Umbilical cord (tissue), 2 donors: ENCODE data around the gene HOXD4. TPM values are rescaled to one million over a fixed set of nuclear protein-coding genes. Genes with fewer than 3 reads are reported as not detected.

Source experiments
- DNase-seq: peaks from one replicate; pipeline ENCODE4 v3.0.0-alpha.2; 2015; ENCODE audit warnings: low spot score
- total RNA-seq: library from RNA; depleted of rRNA; stranded (reverse); fragments of >200 nt; gene quantifications from one replicate; pipeline ENCODE4 v1.2.3, GENCODE V29; 2014; ENCODE audit warnings: low replicate concordance; ENCODE audit not compliant: insufficient read depth

Gene HOXD4
- total RNA-seq, 1 donor from 2014 or later, result 2.4 TPM

DNA sequence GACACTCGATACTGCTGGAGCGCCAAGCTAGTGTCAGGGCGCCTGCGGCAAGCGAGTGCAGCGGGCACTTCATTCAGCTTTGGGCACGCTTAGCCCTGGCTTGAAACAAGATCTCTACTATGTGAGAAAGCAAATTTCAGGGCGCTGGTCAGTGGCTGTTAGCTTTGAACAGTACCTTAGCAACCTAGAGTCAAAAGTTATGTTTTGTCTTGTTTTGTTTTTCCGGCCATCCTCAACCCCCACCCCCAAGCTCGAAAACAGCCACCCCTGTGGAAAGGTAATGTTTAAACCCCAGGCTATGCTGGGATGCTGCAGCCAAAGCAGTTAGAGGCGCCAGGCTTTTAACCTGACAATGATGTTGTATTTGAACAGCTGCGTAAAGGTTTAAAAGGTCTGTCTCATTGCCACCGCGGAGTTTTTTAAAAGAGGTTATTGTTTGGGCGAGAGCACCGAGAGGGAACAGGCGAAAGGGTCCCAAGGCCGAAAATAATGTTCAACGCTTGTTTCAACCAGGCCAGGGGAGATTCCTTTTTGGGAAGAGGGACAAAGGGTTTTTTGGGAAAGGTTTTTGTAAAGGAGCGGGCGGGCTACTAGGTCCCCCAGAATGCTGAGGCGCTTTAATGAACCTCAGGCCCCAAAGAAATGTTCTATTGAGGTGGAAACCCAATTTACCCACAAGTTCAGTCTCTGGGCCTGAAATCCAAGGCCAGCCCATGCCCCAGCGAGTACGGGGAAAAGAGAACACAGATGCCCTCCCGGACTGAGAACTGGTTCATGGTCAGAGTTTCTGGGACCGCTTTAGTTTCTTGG lies 37.0 kb upstream of the HOXD4 start:
- no peak for DNase-seq

DNA sequence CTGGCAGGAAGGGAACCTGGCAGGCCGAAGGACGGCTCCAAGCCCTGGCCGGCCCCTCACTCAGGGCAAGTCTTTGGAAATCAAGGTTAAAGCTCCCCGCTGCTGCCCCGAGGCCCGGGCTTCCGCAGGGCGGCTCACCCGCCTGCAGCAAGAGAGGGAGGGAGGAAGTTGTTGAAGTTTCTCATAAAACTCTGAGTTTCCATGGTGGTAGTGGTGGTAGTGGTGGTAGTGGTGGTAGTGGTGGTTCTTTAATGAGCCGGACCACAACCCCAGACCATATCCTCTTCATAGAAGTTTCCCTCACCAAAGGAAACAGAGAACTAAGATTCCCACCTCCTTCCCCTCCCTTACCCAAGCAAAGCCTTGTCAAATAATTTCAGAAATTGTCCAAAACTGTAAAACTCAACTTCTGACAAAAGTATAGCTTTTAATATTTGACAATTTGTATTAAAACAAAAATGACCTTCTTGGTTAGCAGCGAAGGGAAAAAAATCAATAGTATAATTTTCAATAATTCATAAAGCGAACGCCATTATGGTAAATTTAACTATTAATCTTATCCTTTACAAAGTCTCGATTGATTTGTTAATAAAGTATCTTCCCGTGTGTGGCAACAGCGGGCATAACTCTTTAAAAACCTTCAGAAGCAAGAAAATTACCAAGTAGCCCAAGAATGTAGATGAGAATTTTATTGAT lies 36.3 kb upstream of the HOXD4 start:
- no peak for DNase-seq

DNA sequence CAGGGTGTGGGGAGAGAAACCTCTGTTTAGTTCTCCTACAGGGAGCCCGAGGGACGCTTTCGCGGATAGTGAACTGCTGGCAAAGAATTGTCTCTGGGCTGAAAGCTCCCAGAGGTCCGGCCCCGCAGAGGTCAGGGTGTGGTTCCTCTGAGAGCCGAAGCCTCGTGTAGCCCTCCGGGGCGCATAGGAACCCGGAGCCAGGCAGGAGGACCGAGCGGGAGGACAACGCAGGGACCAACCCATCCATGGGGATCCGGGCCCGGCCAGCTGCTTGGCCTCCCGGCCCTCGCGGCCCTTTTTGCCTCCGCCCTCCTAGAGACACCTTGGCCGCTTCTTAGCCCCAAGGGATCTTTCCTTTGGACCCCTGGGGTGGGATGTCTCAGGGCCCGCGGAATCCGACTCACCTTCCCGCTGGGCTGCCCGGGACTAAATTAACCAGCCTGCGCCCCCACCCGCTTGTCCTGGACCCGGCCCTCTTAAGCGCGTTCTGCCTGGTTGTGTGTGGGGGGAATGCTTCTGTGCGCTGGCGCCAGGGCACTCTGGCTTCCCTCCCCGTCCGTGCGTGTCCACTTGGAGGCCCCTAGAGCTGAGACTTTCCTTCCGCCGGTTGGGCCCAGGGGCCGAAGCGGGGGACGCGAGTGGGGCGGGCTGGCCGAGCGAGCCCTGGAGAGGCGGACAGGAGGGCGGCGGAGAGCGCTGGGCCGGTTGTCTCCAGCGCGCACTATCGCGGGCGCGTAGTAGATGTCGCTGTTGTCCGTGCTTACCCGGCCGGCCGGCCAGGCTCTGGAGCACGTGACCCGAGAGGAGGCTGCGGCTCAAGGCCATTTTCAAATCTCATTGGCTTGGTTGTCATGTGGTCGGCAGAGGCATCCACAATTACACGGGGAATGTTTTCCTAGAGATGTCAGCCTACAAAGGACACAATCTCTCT lies 35.2 kb upstream of the HOXD4 start, which contains the start of gene HOXD10:
TSS of gene HOXD10 (plus strand) at position 896 of the 931 bp plus-strand sequence. CDS start 56 bp downstream, outside the sequence.
- no peak for DNase-seq

GRCh38 chr2:176117162-176117822 lies 34.1 kb upstream of the HOXD4 start:
- no peak for DNase-seq

DNA sequence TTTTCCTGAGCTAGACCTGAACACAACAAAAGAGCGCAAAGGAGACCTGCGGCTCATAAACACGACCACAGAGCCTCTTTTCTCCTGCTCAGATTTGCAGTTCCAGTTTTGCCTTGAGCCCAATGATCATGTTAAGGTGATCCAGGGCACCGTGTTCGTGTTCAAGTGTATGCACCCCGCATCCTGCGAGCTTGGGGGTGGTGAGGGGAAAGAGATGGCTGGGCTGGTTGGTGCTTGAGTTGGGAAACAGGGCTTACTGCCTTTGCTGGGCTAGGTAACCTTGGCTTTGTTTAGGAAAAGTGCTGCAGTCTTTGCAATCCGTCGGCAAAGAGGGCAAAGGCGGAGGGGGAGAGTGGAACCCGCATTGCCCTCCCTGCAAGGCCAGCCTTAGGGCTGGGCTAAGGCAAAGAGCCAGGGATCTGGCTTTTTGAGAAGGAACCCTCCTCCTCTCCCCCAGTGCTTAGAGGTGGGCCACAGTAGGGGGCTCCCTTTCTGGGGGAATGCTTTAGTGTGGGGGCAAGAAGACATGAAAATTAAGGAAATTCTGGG lies 33.5 kb upstream of the HOXD4 start:
- no peak for DNase-seq

DNA sequence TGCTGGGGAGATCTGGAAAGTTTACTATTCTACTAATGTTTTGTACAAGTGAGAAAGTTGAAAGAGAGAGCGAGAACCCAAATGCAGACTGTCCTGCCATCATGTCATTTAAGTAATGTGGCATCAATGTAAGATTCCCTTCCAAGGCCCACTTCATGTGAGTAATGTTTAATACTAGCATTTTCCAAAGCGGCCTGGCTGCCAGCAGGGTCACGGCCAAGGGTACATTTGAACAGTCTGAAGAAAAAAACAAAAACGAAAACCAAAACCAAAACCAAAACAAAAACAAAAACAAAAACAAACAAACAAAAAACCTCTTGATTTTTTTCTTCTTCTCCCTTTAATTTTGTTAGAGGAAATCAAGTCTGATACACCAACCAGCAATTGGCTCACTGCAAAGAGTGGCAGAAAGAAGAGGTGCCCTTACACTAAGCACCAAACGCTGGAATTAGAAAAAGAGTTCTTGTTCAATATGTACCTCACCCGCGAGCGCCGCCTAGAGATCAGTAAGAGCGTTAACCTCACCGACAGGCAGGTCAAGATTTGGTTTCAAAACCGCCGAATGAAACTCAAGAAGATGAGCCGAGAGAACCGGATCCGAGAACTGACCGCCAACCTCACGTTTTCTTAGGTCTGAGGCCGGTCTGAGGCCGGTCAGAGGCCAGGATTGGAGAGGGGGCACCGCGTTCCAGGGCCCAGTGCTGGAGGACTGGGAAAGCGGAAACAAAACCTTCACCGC lies 32.6 kb upstream of the HOXD4 start:
- no peak for DNase-seq

DNA sequence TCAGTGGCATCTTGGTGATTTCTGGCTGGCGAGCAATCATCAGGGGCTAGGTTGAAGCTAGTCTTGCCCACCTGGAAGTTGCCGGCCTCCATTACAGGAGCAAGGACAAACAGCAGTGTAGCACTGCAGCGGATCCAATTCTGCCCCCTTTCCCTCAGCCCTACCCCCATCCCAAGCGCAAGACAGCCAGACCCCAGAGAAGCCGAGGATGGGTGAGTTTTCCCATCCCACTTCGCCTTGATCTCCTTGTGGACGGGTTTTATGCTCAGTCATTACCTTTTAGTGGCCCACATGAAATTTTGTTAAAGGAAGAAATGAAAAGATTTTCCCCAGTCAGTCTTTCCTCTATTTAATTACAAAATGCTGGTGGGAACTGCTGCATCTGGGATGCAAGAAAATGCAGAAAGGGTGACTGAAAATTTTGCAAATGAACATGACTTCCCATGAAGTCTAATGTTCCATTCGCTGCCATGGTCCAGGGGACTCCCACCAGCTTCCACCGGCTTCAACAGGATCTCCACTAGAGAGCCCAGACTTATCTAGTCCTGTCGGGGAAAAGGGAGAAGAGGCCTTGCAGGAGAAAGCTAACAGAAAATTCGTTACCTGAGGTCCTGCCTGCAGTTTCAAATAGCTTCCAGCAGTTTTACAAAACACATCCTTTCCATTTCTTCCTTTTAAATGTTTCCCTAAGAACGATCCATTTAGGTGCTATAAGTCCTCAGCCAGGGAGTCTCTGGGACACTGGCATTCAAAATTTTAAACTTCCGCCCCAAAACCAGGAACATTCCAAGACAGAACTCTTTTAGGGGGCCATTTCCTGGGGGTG lies 30.8 kb upstream of the HOXD4 start:
- DNase-seq, result no peak

- DNase-seq, result no peak
Measured at GRCh38 chr2:176121190-176122051, 29.9 kb upstream of the HOXD4 start.

DNA sequence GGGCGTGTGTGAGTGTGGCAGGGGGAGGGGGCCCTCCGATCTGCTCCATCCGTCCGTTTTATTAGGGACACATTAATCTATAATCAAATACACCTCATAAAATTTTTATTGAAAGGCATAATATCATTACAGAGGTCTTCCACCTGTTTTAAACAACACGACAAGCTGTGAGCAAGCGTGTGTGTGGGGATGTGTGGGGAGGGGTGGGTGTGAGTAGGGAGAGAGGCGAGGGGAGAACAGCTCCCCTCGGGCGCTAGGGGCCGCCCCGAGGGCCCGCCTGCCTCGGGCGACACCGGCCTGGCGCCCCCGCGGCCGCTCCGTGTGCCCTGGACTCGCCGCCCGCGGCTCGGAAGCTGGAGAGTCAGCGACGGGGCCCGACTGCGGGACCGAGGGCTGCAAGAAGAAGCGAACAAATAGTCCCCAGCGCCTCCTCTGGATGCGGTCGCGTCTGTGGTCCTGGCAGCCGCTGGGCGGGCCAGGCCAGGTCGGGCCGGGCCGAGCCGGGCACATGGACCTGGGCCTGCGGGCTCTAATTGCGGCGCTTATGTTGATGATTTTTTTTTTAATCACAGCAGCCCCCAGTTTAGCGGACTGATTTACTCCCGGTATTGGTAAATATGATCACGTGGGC lies 29.2 kb upstream of the HOXD4 start:
- no peak for DNase-seq

DNA sequence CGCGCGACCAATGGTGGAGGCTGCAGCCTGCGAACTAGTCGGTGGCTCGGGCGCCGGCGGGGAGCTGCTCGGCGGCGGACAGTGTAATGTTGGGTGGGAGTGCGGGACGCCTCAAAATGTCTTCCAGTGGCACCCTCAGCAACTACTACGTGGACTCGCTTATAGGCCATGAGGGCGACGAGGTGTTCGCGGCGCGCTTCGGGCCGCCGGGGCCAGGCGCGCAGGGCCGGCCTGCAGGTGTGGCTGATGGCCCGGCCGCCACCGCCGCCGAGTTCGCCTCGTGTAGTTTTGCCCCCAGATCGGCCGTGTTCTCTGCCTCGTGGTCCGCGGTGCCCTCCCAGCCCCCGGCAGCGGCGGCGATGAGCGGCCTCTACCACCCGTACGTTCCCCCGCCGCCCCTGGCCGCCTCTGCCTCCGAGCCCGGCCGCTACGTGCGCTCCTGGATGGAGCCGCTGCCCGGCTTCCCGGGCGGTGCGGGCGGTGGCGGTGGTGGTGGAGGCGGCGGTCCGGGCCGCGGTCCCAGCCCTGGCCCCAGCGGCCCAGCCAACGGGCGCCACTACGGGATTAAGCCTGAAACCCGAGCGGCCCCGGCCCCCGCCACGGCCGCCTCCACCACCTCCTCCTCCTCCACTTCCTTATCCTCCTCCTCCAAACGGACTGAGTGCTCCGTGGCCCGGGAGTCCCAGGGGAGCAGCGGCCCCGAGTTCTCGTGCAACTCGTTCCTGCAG lies 28.5 kb upstream of the HOXD4 start, which contains the start of gene HOXD9:
TSS of gene HOXD9 (plus strand) at position 37 of the 728 bp plus-strand sequence. CDS start at position 87, 50 bp downstream.
- DNase-seq, result no peak

DNA sequence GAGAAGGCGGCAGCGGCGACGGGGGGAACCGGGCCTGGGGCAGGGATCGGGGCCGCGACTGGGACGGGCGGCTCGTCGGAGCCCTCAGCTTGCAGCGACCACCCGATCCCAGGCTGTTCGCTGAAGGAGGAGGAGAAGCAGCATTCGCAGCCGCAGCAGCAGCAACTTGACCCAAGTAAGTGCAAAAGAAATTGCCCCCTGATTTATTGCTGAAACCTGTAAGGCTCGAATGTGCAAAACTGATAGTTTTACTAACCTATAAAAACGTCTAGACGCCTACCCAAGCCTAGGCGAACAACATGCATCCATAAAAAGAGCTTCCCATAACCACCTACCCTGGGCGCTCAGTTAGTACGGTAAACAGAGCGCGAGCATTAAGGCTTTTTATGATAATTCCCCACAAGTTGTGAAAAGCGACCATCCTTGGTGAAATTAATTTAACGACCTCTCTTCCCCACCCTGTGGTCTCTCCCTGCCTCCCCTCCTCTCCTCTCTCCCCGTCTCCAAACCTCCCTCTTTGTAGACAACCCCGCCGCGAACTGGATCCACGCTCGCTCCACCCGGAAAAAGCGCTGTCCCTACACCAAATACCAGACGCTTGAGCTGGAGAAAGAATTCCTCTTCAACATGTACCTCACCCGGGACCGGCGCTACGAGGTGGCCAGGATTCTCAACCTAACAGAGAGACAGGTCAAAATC lies 27.8 kb upstream of the HOXD4 start:
- DNase-seq, result no peak

DNA sequence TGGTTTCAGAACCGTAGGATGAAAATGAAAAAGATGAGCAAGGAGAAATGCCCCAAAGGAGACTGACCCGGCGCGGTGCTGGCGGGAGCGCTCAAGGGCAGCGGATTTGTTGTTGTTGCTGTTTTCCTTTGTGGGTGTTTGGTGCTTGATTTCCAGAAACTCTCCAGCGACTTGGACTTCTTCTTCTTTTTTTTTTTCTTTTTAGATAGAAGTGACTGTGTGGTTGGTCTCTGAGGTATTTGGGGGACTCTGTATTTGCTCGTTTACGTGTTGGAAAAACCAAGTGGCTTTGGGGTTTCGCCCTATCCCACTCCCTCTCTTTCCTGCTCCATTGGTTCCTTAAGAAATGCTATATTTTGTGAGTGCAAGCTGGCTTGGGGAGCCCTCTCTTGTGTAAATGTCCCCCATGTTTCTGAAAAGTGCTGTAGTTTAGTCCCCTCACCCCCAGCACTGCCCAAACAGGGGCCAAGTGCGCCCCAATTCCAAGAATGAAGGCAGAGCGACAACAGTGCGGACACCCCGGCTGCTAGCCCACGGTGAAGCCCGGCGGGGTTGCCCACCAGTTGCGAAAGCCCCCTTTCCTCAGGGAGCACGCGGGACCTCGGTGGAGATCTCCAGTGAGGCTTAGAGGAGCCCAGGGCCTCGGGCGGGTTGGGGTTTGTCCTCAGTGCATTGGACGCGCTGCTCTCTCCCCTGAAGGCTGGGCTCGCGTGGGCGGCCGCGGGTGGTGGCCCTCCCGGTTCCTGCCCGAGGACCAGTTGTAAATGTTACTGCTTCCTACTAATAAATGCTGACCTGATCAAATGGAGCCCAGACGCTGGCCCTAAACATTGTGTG lies 27.0 kb upstream of the HOXD4 start:
- no peak for DNase-seq

GRCh38 chr2:176124947-176125771 lies 26.2 kb upstream of the HOXD4 start:
- DNase-seq, result no peak

GRCh38 chr2:176125772-176126054 lies 25.6 kb upstream of the HOXD4 start:
- DNase-seq, result no peak
